ENCODE data around the gene AUNIP. TPM values are rescaled to one million over a fixed set of nuclear protein-coding genes. Genes with fewer than 3 reads are reported as not detected.
A peak's percentile ranks its signal among the peaks of the same experiment; 100 is the strongest.

Gene AUNIP
- total and polyA plus RNA-seq, 2 donors from 2014 or later = 0.38 TPM; not detected in 1

GRCh38 chr1:25897754-25898153, 38.5 kb upstream of the AUNIP start:
- FAIRE-seq (no peak), DNase-seq (peak in 1 of 5 donors; percentile 44)
- no peaks in the 10 kb centered on the region for H3K27me3 ChIP-seq (ENCODE audit: control insufficient read depth, insufficient read depth, low read length)
- no peaks in the 10 kb centered on the region for H3K4me1 ChIP-seq (ENCODE audit: control insufficient read depth in 2 of 3, insufficient read depth in 2 of 3, low read depth in 1 of 3, low read length in 3 of 3)
- TF ChIP-seq CTCF (IDR thresholded peaks at IDR 0.05; ENCODE audit: borderline replicate concordance, extremely low read depth, insufficient read depth) = no peak
- H3K27ac ChIP-seq (ENCODE audit: low read depth in 2 of 2, low read length in 2 of 2) = no peak overlapping the region
- peaks cover 0 to 17% (median 0%) of the 10 kb centered on the region in 3 donors for H3K36me3 ChIP-seq (ENCODE audit: control insufficient read depth in 2 of 3, insufficient read depth in 3 of 3, low read length in 3 of 3)
- intact Hi-C loops (cut with DNase I) = no loop called here
- H3K9ac ChIP-seq (ENCODE audit: low read length in 3 of 3) = no peak overlapping the region
- no peaks in the 10 kb centered on the region for H3K9me3 ChIP-seq (ENCODE audit: control insufficient read depth in 2 of 3, insufficient read depth in 1 of 3, low read length in 3 of 3)
- no peak overlapping the region for H3K4me3 ChIP-seq (ENCODE audit: low read length in 3 of 3)

- Histone ChIP-seq H3K4me3 (ENCODE audit: low read length in 3 of 3) (no peak overlapping the region), H3K27me3 (ENCODE audit: control insufficient read depth, insufficient read depth, low read length) (no peaks in the 10 kb centered on the region), H3K9ac (ENCODE audit: low read length in 3 of 3) (no peak overlapping the region), H3K36me3 (ENCODE audit: control insufficient read depth in 2 of 3, insufficient read depth in 3 of 3, low read length in 3 of 3) (peaks cover 0 to 9% (median 0%) of the 10 kb centered on the region in 3 donors), H3K27ac (ENCODE audit: low read depth in 2 of 2, low read length in 2 of 2) (no peak overlapping the region), H3K9me3 (ENCODE audit: control insufficient read depth in 2 of 3, insufficient read depth in 1 of 3, low read length in 3 of 3) (no peaks in the 10 kb centered on the region), H3K4me1 (ENCODE audit: control insufficient read depth in 2 of 3, insufficient read depth in 2 of 3, low read depth in 1 of 3, low read length in 3 of 3) (no peaks in the 10 kb centered on the region)
- DNase-seq (no peak), FAIRE-seq (no peak)
- intact Hi-C loops (cut with DNase I) = no loop called here
- TF ChIP-seq CTCF (IDR thresholded peaks at IDR 0.05; ENCODE audit: borderline replicate concordance, extremely low read depth, insufficient read depth) = no peak
These were observed 37.0 kb upstream of the AUNIP start for GRCh38 chr1:25896266-25896665.

GRCh38 chr1:25895365-25895990, 36.2 kb upstream of the AUNIP start:
- FAIRE-seq = peak; percentile 92
- H3K27me3 ChIP-seq (ENCODE audit: control insufficient read depth, insufficient read depth, low read length) = no peaks in the 10 kb centered on the region
- no peak overlapping the region for H3K9ac ChIP-seq (ENCODE audit: low read length in 3 of 3)
- H3K9me3 ChIP-seq (ENCODE audit: control insufficient read depth in 2 of 3, insufficient read depth in 1 of 3, low read length in 3 of 3) = no peaks in the 10 kb centered on the region
- H3K4me3 ChIP-seq (ENCODE audit: low read length in 3 of 3) = no peak overlapping the region
- peak; percentile 94 to 97 (median 95) for DNase-seq
- no peak overlapping the region for H3K27ac ChIP-seq (ENCODE audit: low read depth in 2 of 2, low read length in 2 of 2)
- no peaks in the 10 kb centered on the region for H3K4me1 ChIP-seq (ENCODE audit: control insufficient read depth in 2 of 3, insufficient read depth in 2 of 3, low read depth in 1 of 3, low read length in 3 of 3)
- intact Hi-C loops (cut with DNase I) = no loop called here
- peaks cover 0 to 9% (median 0%) of the 10 kb centered on the region in 3 donors for H3K36me3 ChIP-seq (ENCODE audit: control insufficient read depth in 2 of 3, insufficient read depth in 3 of 3, low read length in 3 of 3)
- TF ChIP-seq CTCF (IDR thresholded peaks at IDR 0.05; ENCODE audit: borderline replicate concordance, extremely low read depth, insufficient read depth) = peak; percentile 98

Data from kidney (tissue), 14 donors.